Measurements from ENCODE around the gene HOXA3. TPM values are rescaled to one million over a fixed set of nuclear protein-coding genes. Genes with fewer than 3 reads are reported as not detected.

The HOXA3 gene
- total and polyA plus RNA-seq, 9 donors, result 0.36 to 50.9 (median 2.3) TPM

DNA sequence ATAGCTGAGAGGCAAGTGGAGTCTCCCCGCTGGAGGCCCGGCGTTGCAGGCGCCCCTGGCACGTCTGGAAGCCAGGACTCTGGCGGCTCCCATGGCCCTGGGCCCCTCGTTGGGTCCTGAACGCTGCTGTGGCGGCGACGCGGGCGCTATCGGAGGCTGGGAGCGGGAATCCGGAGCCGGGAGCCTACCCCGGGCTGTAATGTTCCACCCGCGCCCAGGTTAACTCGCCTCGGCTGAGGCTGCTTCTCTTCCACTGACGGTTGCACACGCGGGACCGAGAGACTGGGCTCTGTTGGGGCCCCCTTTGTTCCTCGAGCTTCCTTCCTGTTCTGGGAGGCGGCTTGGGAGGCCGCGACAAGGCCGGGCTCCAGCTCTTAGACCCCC is 7.6 kb downstream of the HOXA3 start:
- no peak for DNase-seq
- WGBS, 3 donors, result 35 to 48% (median 44%) methylated on average over 31 of the region's 31 CpGs

DNA sequence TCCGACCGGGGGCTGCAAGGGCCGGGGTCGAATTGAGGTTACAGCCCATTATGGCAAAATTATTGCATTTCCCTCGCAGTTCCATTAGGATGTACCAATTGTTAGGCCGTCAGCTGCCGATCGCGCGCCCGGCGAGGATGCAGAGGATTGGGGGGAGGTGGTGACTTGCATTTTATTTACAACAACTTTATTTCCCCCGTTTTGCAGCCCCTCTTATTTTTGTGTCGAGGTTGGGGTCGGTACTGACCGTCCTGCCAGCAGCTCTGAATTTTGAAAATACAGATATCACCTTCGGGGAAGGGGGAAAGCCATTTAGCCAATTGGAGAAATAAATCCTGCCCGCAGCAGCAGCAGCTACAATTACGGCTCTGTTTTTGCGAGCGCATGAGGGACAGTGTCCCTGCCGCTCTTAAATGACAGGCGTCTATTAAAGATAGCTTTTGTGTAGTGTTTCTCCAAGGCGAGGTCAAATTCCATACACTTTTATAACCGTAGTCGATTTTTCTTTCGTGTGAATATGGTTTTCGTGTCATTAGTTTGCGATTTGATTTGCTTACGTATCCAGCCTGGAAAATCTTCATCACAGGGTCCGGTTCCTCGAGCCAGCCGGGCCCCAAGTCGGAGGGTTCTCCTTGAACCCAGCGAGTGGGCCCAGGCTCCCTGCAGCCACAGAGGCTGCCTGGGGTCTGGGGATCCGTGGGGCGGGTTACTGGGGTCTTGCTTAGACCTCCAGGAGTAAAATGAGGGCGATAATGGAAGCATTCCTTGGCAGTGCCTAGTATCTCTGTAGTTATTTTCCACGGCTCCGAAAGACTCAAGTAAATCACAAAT is 8.2 kb downstream of the HOXA3 start:
- Histone ChIP-seq H3K36me3 (no peaks in the 10 kb centered on the region), H3K4me3 (no peak overlapping the region), H3K9me3 (peaks cover 0 to 6% of the 10 kb centered on the region in 2 donors), H3K27me3 (no peaks in the 10 kb centered on the region), H3K27ac (no peak overlapping the region), H3K4me1 (ENCODE audit: insufficient read depth) (peaks cover 1% of the 10 kb centered on the region)
- WGBS, 3 donors, result 32 to 49% (median 34%) methylated on average over 40 of the region's 40 CpGs
- no peak for DNase-seq
- TF ChIP-seq, protein P1, sequence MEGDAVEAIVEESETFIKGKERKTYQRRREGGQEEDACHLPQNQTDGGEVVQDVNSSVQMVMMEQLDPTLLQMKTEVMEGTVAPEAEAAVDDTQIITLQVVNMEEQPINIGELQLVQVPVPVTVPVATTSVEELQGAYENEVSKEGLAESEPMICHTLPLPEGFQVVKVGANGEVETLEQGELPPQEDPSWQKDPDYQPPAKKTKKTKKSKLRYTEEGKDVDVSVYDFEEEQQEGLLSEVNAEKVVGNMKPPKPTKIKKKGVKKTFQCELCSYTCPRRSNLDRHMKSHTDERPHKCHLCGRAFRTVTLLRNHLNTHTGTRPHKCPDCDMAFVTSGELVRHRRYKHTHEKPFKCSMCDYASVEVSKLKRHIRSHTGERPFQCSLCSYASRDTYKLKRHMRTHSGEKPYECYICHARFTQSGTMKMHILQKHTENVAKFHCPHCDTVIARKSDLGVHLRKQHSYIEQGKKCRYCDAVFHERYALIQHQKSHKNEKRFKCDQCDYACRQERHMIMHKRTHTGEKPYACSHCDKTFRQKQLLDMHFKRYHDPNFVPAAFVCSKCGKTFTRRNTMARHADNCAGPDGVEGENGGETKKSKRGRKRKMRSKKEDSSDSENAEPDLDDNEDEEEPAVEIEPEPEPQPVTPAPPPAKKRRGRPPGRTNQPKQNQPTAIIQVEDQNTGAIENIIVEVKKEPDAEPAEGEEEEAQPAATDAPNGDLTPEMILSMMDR (IDR thresholded peaks at IDR 0.05), result no peak
- TF ChIP-seq EP300 (IDR thresholded peaks at IDR 0.05), result no peak
- TF ChIP-seq POLR2A (IDR thresholded peaks at IDR 0.05), result no peak
- intact Hi-C loops (cut with DNase I), result loop anchor here in 3 of 4 donors (5.0 kb wide), 2 partner anchors 287 to 292 kb away; no protein-coding TSS in a partner anchor

More for the DNA sequence above, 7.6 kb downstream of the HOXA3 start:
- Histone ChIP-seq H3K9me3 (peaks cover 0 to 6% of the 10 kb centered on the region in 2 donors), H3K27ac (no peak overlapping the region), H3K4me3 (no peak overlapping the region), H3K4me1 (ENCODE audit: insufficient read depth) (peaks cover 1% of the 10 kb centered on the region), H3K36me3 (no peaks in the 10 kb centered on the region), H3K27me3 (no peaks in the 10 kb centered on the region)
- intact Hi-C loops (cut with DNase I), result loop anchor here in 3 of 4 donors (5.0 kb wide), 2 partner anchors 287 to 292 kb away; no protein-coding TSS in a partner anchor
- TF ChIP-seq EP300 (IDR thresholded peaks at IDR 0.05), result no peak
- TF ChIP-seq POLR2A (IDR thresholded peaks at IDR 0.05), result no peak
- TF ChIP-seq, protein P1 (IDR thresholded peaks at IDR 0.05), result no peak

DNA sequence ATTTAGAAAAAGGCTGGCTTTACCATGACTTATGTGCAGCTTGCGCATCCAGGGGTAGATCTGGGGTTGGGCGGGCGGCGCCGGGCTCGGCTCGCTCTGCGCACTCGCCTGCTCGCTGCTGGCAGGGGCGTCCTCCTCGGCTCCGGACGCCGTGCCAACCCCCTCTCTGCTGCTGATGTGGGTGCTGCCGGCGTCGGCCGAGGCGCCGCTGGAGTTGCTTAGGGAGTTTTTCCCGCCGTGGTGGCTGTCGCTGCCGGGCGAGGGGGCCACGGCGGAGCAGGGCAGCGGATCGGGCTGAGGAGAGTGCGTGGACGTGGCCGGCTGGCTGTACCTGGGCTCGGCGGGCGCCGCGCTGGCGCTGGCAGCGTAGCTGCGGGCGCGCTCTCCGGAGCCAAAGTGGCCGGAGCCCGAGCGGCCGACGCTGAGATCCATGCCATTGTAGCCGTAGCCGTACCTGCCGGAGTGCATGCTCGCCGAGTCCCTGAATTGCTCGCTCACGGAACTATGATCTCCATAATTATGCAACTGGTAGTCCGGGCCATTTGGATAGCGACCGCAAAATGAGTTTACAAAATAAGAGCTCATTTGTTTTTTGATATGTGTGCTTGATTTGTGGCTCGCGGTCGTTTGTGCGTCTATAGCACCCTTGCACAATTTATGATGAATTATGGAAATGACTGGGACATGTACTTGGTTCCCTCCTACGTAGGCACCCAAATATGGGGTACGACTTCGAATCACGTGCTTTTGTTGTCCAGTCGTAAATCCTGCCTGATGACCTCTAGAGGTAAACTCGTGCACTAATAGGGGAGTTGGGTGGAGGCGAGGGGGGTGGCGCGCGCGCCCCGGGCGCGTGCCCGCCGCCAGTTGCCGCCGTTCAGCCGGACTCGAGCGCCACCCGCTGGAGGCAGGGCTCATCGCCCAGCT is 9.1 kb downstream of the HOXA3 start, which contains the start of gene HOXA5:
TSS of gene HOXA5 (minus strand) at position 659 of the 927 bp plus-strand sequence. CDS start at position 585, 74 bp downstream.
- 4 to 23% (median 5%) methylated on average over 65 to 86 of the region's 86 CpGs for WGBS, 3 donors
- no peaks in the 10 kb centered on the region for H3K36me3 ChIP-seq
- no peaks in the 10 kb centered on the region for H3K27me3 ChIP-seq
- TF ChIP-seq, protein P1 (IDR thresholded peaks at IDR 0.05), result peak in 1 of 3 donors; percentile 56
- TF ChIP-seq POLR2A (IDR thresholded peaks at IDR 0.05), result no peak
- H3K4me3 ChIP-seq, result peak within 1 kb of the TSS; percentile 34
- peak in 2 of 5 donors; percentile 67 to 86 for DNase-seq
- no peak within 1 kb of the TSS for H3K27ac ChIP-seq
- intact Hi-C loops (cut with DNase I), result loop anchor here in 3 of 4 donors (5.0 kb wide), 2 partner anchors 286 to 291 kb away; no protein-coding TSS in a partner anchor
- peaks cover 1% of the 10 kb centered on the region for H3K4me1 ChIP-seq (ENCODE audit: insufficient read depth)
- peaks cover 0 to 6% of the 10 kb centered on the region in 2 donors for H3K9me3 ChIP-seq

DNA sequence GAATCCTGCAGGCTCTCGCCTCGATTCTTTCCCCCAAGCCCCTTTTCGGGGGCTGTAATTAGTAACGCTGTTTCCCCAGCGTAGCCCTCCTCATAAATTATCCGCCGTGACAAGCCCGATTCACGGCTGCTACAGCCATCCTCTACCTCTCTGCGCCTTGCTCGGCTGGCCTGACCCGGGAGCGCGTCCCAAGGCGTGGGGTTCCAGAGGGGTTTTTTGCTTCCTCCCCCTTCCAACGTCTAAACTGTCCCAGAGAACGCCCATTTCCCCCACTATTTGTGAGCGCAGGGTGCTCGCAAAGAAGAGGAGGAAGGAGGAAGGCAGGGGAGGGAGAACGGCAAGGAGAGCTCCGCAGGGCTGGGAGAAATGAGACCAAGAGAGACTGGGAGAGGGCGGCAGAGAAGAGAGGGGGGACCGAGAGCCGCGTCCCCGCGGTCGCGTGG is 9.8 kb downstream of the HOXA3 start:
- WGBS, 3 donors, result 7 to 22% (median 8%) methylated on average over 29 of the region's 29 CpGs
- Histone ChIP-seq H3K36me3 (no peaks in the 10 kb centered on the region), H3K27ac (no peak overlapping the region), H3K4me1 (ENCODE audit: insufficient read depth) (peaks cover 1% of the 10 kb centered on the region), H3K9me3 (peaks cover 0 to 6% of the 10 kb centered on the region in 2 donors), H3K4me3 (peak overlapping the region; percentile 34), H3K27me3 (no peaks in the 10 kb centered on the region)
- TF ChIP-seq, protein P1 (IDR thresholded peaks at IDR 0.05), result no peak
- TF ChIP-seq EP300 (IDR thresholded peaks at IDR 0.05), result no peak
- intact Hi-C loops (cut with DNase I), result loop anchor here in 3 of 4 donors (5.0 kb wide), 2 partner anchors 285 to 290 kb away; no protein-coding TSS in a partner anchor
- DNase-seq, result no peak

Data from ovary (tissue), 9 donors.